ENCODE measurements around the gene RNF213.
"Not testable (repeated sequence)": the region's sequence is repeated elsewhere in the genome, so short reads cannot be mapped to it uniquely, and the experiment has no call there.

RNF213 gene

GRCh38 chr17:80227156-80227555 lies 33.5 kb upstream of the RNF213 start:
- no peaks in the 10 kb centered on the region for H3K4me1 ChIP-seq (ENCODE audit: control insufficient read depth in 1 of 2, insufficient read depth in 2 of 2, low read length in 2 of 2)
- peaks cover 0 to 1% of the 10 kb centered on the region in 2 donors for H3K9me3 ChIP-seq (ENCODE audit: control insufficient read depth in 1 of 2, low read length in 2 of 2)
- peaks cover 6 to 42% of the 10 kb centered on the region in 2 donors for H3K36me3 ChIP-seq (ENCODE audit: control insufficient read depth in 1 of 2, insufficient read depth in 2 of 2, low read length in 2 of 2)
- H3K4me3 ChIP-seq (ENCODE audit: low read depth in 1 of 2, low read length in 2 of 2), result no peak overlapping the region
- H3K27ac ChIP-seq (ENCODE audit: low read length), result no peak overlapping the region
- no peaks in the 10 kb centered on the region for H3K27me3 ChIP-seq (ENCODE audit: low read depth, low read length)

GRCh38 chr17:80227666-80228065 lies 33.0 kb upstream of the RNF213 start:
- Histone ChIP-seq H3K27me3 (ENCODE audit: low read depth, low read length) (no peaks in the 10 kb centered on the region), H3K36me3 (ENCODE audit: control insufficient read depth in 1 of 2, insufficient read depth in 2 of 2, low read length in 2 of 2) (peaks cover 10 to 47% of the 10 kb centered on the region in 2 donors), H3K27ac (ENCODE audit: low read length) (no peak overlapping the region), H3K4me1 (ENCODE audit: control insufficient read depth in 1 of 2, insufficient read depth in 2 of 2, low read length in 2 of 2) (no peaks in the 10 kb centered on the region), H3K9me3 (ENCODE audit: control insufficient read depth in 1 of 2, low read length in 2 of 2) (peaks cover 0 to 6% of the 10 kb centered on the region in 2 donors), H3K4me3 (ENCODE audit: low read depth in 1 of 2, low read length in 2 of 2) (no peak overlapping the region)

DNA sequence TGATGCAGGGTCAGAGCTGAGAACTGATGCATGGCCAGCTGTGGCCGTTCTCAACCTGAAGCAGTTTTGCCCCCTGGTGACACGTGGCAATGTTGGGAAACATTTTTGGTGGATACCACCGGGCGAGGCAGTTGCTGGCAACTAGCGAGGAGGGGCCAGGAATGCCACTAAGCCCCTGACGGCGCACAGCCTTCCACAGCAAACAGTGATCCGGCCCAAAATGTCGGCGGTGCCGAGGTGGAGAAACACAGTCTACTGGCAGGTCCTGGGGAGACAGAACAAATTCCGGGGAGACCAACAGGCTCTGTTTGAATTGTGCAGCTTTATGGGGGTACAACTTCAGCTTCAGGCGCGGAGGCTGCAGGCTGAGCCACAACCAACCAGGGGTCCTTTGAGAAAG lies 32.2 kb upstream of the RNF213 start:
- Histone ChIP-seq H3K36me3 (ENCODE audit: control insufficient read depth in 1 of 2, insufficient read depth in 2 of 2, low read length in 2 of 2) (peaks cover 11 to 56% of the 10 kb centered on the region in 2 donors), H3K27me3 (ENCODE audit: low read depth, low read length) (no peaks in the 10 kb centered on the region), H3K4me1 (ENCODE audit: control insufficient read depth in 1 of 2, insufficient read depth in 2 of 2, low read length in 2 of 2) (no peaks in the 10 kb centered on the region), H3K9me3 (ENCODE audit: control insufficient read depth in 1 of 2, low read length in 2 of 2) (peaks cover 0 to 10% of the 10 kb centered on the region in 2 donors), H3K4me3 (ENCODE audit: low read depth in 1 of 2, low read length in 2 of 2) (no peak overlapping the region), H3K27ac (ENCODE audit: low read length) (no peak overlapping the region)

- Histone ChIP-seq H3K27me3 (ENCODE audit: low read depth, low read length) (no peaks in the 10 kb centered on the region), H3K36me3 (ENCODE audit: control insufficient read depth in 1 of 2, insufficient read depth in 2 of 2, low read length in 2 of 2) (peaks cover 11 to 59% of the 10 kb centered on the region in 2 donors), H3K9me3 (ENCODE audit: control insufficient read depth in 1 of 2, low read length in 2 of 2) (peaks cover 0 to 10% of the 10 kb centered on the region in 2 donors), H3K4me3 (ENCODE audit: low read depth in 1 of 2, low read length in 2 of 2) (no peak overlapping the region), H3K4me1 (ENCODE audit: control insufficient read depth in 1 of 2, insufficient read depth in 2 of 2, low read length in 2 of 2) (no peaks in the 10 kb centered on the region), H3K27ac (ENCODE audit: low read length) (no peak overlapping the region)
Observed at GRCh38 chr17:80229011-80229410, 31.6 kb upstream of the RNF213 start.

DNA sequence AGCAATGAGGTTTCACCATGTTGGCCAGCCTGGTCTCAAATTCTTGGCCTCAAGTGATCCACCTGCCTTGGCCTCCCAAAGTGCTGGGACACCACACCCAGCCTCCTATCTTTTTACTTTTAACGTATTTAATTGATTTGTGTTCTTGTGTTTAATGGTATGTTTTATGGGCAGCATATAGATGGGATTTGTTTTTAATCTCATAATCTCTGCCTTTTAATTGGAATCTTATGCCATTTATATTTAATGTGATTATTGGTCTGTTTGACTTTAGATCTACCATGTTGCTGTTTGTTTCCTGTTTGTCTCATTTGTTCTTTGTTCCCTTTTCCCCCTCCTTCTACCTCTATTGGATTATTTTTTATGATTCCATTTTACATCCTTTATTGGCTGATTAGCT lies 28.2 kb upstream of the RNF213 start:
- peaks cover 0 to 10% of the 10 kb centered on the region in 2 donors for H3K9me3 ChIP-seq (ENCODE audit: control insufficient read depth in 1 of 2, low read length in 2 of 2)

DNA sequence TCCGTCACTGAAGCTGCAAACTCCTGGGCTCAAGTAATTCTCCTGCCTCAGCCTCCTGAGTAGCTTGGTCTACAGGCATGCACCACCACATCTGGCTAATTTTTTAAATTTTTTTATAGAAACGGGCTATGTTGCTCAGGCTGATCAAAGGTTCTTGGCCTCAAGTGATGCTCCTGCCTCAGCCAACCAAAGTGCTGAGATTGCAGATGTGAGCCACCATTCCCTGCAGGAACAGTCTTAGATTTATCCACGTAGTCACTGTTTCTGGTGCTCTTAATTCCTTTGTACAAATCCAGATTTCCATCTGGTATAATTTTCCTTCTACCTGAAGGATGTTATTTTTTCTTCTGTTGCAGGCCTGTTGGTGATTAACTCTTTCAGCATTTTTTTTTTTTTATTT lies 27.4 kb upstream of the RNF213 start:
- H3K9me3 ChIP-seq (ENCODE audit: control insufficient read depth in 1 of 2, low read length in 2 of 2), result peaks cover 0 to 10% of the 10 kb centered on the region in 2 donors
- no peak overlapping the region for H3K4me3 ChIP-seq (ENCODE audit: low read depth in 1 of 2, low read length in 2 of 2)
- H3K4me1 ChIP-seq (ENCODE audit: control insufficient read depth in 1 of 2, insufficient read depth in 2 of 2, low read length in 2 of 2), result no peaks in the 10 kb centered on the region
- H3K27me3 ChIP-seq (ENCODE audit: low read depth, low read length), result no peaks in the 10 kb centered on the region
- H3K36me3 ChIP-seq (ENCODE audit: control insufficient read depth in 1 of 2, insufficient read depth in 2 of 2, low read length in 2 of 2), result peaks cover 25 to 81% of the 10 kb centered on the region in 2 donors
- H3K27ac ChIP-seq (ENCODE audit: low read length), result no peak overlapping the region

More for the DNA sequence above, 28.2 kb upstream of the RNF213 start:
- H3K36me3 ChIP-seq (ENCODE audit: control insufficient read depth in 1 of 2, insufficient read depth in 2 of 2, low read length in 2 of 2), result peaks cover 20 to 76% of the 10 kb centered on the region in 2 donors
- no peaks in the 10 kb centered on the region for H3K27me3 ChIP-seq (ENCODE audit: low read depth, low read length)
- no peak overlapping the region for H3K27ac ChIP-seq (ENCODE audit: low read length)
- H3K4me1 ChIP-seq (ENCODE audit: control insufficient read depth in 1 of 2, insufficient read depth in 2 of 2, low read length in 2 of 2), result no peaks in the 10 kb centered on the region
- no peak overlapping the region for H3K4me3 ChIP-seq (ENCODE audit: low read depth in 1 of 2, low read length in 2 of 2)

DNA sequence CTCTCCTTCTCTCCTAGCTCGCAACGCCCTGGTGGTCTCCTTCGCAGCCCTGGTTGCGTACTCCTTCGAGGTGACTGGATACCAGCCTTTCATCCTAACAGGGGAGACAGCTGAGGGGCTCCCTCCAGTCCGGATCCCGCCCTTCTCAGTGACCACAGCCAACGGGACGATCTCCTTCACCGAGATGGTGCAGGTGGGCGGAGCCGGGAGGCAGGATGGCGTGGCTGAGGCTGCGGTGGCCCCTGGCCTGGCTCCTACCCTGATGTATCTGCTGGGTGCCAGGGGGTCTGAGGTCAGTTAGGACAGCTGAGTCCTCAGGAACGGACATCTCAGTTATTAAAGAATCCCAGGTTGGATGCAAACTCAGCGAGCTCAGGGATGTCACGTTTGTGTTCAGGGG lies 23.7 kb upstream of the RNF213 start:
- no peak overlapping the region for H3K4me3 ChIP-seq (ENCODE audit: low read depth in 1 of 2, low read length in 2 of 2)
- H3K9me3 ChIP-seq (ENCODE audit: control insufficient read depth in 1 of 2, low read length in 2 of 2), result peaks cover 0 to 10% of the 10 kb centered on the region in 2 donors
- no peaks in the 10 kb centered on the region for H3K4me1 ChIP-seq (ENCODE audit: control insufficient read depth in 1 of 2, insufficient read depth in 2 of 2, low read length in 2 of 2)
- no peaks in the 10 kb centered on the region for H3K27me3 ChIP-seq (ENCODE audit: low read depth, low read length)
- peaks cover 18 to 78% of the 10 kb centered on the region in 2 donors for H3K36me3 ChIP-seq (ENCODE audit: control insufficient read depth in 1 of 2, insufficient read depth in 2 of 2, low read length in 2 of 2)
- no peak overlapping the region for H3K27ac ChIP-seq (ENCODE audit: low read length)

DNA sequence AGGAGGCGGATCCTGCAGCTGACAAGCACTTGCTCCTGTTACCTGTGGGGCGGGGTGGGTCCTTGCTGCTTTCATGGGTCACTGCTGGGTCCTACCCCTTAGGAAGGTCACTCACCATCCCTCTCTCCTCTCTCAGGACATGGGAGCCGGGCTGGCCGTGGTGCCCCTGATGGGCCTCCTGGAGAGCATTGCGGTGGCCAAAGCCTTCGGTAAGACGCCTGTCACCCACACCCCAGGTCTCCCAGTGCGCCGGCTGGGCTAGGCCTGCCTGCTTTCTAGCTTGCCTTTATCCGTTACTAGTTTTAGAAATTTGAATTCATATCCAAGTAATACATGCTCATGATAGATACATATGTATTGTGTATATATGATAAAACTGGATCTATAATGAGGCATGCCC lies 23.3 kb upstream of the RNF213 start:
- H3K27ac ChIP-seq (ENCODE audit: low read length), result no peak overlapping the region
- H3K4me3 ChIP-seq (ENCODE audit: low read depth in 1 of 2, low read length in 2 of 2), result no peak overlapping the region
- H3K4me1 ChIP-seq (ENCODE audit: control insufficient read depth in 1 of 2, insufficient read depth in 2 of 2, low read length in 2 of 2), result no peaks in the 10 kb centered on the region
- peaks cover 0 to 6% of the 10 kb centered on the region in 2 donors for H3K9me3 ChIP-seq (ENCODE audit: control insufficient read depth in 1 of 2, low read length in 2 of 2)
- peaks cover 21 to 78% of the 10 kb centered on the region in 2 donors for H3K36me3 ChIP-seq (ENCODE audit: control insufficient read depth in 1 of 2, insufficient read depth in 2 of 2, low read length in 2 of 2)
- no peaks in the 10 kb centered on the region for H3K27me3 ChIP-seq (ENCODE audit: low read depth, low read length)

DNA sequence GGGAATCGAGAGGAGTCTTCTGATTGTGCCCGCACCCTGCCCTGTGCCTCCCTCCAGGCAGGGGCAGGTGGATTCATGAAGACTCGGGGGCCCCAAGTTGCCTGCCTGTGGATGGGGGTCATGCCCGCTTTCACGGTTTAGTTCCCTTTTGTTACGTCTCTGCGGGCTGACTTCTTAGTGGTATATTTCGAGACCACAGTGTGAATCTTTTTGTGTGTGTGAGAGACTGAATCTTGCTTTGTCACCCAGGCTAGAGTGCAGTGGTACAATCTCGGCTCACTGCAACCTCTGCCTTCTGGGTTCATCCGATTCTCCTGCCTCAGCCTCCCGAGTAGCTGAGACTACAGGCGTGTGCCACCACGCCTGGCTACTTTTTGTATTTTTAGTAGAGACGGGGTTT lies 18.1 kb upstream of the RNF213 start:
- Histone ChIP-seq H3K4me1 (ENCODE audit: control insufficient read depth in 1 of 2, insufficient read depth in 2 of 2, low read length in 2 of 2) (no peaks in the 10 kb centered on the region), H3K27me3 (ENCODE audit: low read depth, low read length) (no peaks in the 10 kb centered on the region), H3K4me3 (ENCODE audit: low read depth in 1 of 2, low read length in 2 of 2) (no peak overlapping the region), H3K36me3 (ENCODE audit: control insufficient read depth in 1 of 2, insufficient read depth in 2 of 2, low read length in 2 of 2) (peaks cover 8 to 70% of the 10 kb centered on the region in 2 donors), H3K27ac (ENCODE audit: low read length) (no peak overlapping the region), H3K9me3 (ENCODE audit: control insufficient read depth in 1 of 2, low read length in 2 of 2) (no peaks in the 10 kb centered on the region)

- Histone ChIP-seq H3K4me3 (ENCODE audit: low read depth in 1 of 2, low read length in 2 of 2) (no peak overlapping the region), H3K4me1 (ENCODE audit: control insufficient read depth in 1 of 2, insufficient read depth in 2 of 2, low read length in 2 of 2) (no peaks in the 10 kb centered on the region), H3K27ac (ENCODE audit: low read length) (no peak overlapping the region), H3K36me3 (ENCODE audit: control insufficient read depth in 1 of 2, insufficient read depth in 2 of 2, low read length in 2 of 2) (peaks cover 4 to 68% of the 10 kb centered on the region in 2 donors), H3K27me3 (ENCODE audit: low read depth, low read length) (no peaks in the 10 kb centered on the region), H3K9me3 (ENCODE audit: control insufficient read depth in 1 of 2, low read length in 2 of 2) (no peaks in the 10 kb centered on the region)
Observed at GRCh38 chr17:80243526-80244433, 16.9 kb upstream of the RNF213 start.

DNA sequence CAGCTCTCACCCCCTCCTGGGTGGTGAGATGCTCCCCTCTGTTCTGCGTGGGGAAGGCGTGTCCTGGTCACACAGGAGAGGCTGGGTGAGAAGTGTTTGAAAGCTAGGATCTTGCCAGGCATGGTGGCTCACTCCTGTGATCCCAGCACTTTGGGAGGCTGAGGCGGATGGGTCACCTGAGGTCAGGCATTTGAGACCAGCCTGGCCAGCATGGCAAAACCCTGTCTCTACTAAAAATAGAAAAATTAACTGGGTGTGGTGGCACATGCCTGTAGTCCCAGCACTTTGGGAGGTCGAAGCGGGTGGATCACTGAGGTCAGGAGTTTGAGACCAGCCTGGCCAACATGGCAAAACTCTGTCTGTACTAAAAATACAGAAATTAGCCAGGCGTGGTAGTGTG lies 16.2 kb upstream of the RNF213 start:
- H3K36me3 ChIP-seq (ENCODE audit: control insufficient read depth in 1 of 2, insufficient read depth in 2 of 2, low read length in 2 of 2), result peaks cover 4 to 75% of the 10 kb centered on the region in 2 donors
- H3K27ac ChIP-seq (ENCODE audit: low read length); H3K27me3 ChIP-seq (ENCODE audit: low read depth, low read length); H3K4me1 ChIP-seq (ENCODE audit: control insufficient read depth in 1 of 2, insufficient read depth in 2 of 2, low read length in 2 of 2); H3K9me3 ChIP-seq (ENCODE audit: control insufficient read depth in 1 of 2, low read length in 2 of 2); H3K4me3 ChIP-seq (ENCODE audit: low read depth in 1 of 2, low read length in 2 of 2): not testable (repeated sequence)

Measured in muscle layer of duodenum (tissue), 2 donors.